B cell (primary cell): Measurements from ENCODE around the gene TMEM134. TPM values are rescaled to one million over a fixed set of nuclear protein-coding genes. Genes with fewer than 3 reads are reported as not detected.

Experiments used
- ATAC-seq: fragments of 200-7000 bp; cut with Tn5 transposase; one replicate; pipeline ENCODE4 v1.10.0; 2021; ENCODE audit warnings: low read depth, mild to moderate bottlenecking, moderate number of reproducible peaks, moderate library complexity
- CTCF ChIA-PET: fragments of 350-600 bp; sonication (Branson Sonifier 250); formaldehyde crosslinking; loops from one replicate; lab custom pipeline; 2021; ENCODE audit warnings: antibody characterized with exemption, inconsistent platforms; lab: Charles Lee
- POLR2A ChIA-PET: fragments of 350-600 bp; sonication (Branson Sonifier 250); formaldehyde crosslinking; loops from one replicate; lab custom pipeline; 2021; ENCODE audit warnings: antibody characterized with exemption; lab: Charles Lee
- DNase-seq: peaks from one replicate; pipeline ENCODE4 v3.0.0; 2013
- H2AFZ ChIP-seq: 2 replicates; pipeline ENCODE4 v1.6.1; 2012; ENCODE audit warnings: mild to moderate bottlenecking, low read depth, low read length; ENCODE audit not compliant: insufficient read depth, poor library complexity, severe bottlenecking
- H3K27ac ChIP-seq, 2 donors: 1 replicate in 1 of 2; 2 replicates in 1 of 2; pipeline ENCODE4 v1.5.1; 2012 to 2013; ENCODE audit warnings: low read length in 2 of 2, mild to moderate bottlenecking in 2 of 2, moderate library complexity in 1 of 2
- H3K27me3 ChIP-seq, 4 experiments: fragments of 200-600 bp in 1 of 4; sonication (generic) in 1 of 4; replicated peaks in 1 of 4; 1 replicate in 2 of 4; 2 replicates in 2 of 4; pipeline versions ENCODE4 v1.6.1 to v1.7.0; 2013 to 2016; ENCODE audit warnings: low read length in 3 of 4, mild to moderate bottlenecking in 2 of 4, mixed read lengths in 1 of 4, moderate library complexity in 1 of 4; ENCODE audit not compliant: insufficient read depth in 4 of 4, control insufficient read depth in 3 of 4; ENCODE audit errors: control extremely low read depth in 1 of 4
- H3K36me3 ChIP-seq, 2 experiments: replicated peaks in 1 of 2; 1 replicate in 1 of 2; 2 replicates in 1 of 2; pipeline versions ENCODE4 v1.6.1 to v1.7.1; 2013; ENCODE audit warnings: low read length in 1 of 2; ENCODE audit not compliant: insufficient read depth in 2 of 2, control insufficient read depth in 1 of 2; ENCODE audit errors: control extremely low read depth in 1 of 2, extremely low read depth in 1 of 2
- H3K4me1 ChIP-seq, 2 donors: fragments of 200-600 bp in 1 of 2; sonication (generic) in 1 of 2; 1 replicate in 1 of 2; 2 replicates in 1 of 2; pipeline versions ENCODE4 v1.5.1 to v1.6.1; 2013 to 2017; ENCODE audit warnings: low read length in 2 of 2; ENCODE audit not compliant: control insufficient read depth in 2 of 2, insufficient read depth in 2 of 2
- H3K4me2 ChIP-seq: replicated peaks from 2 replicates; pipeline ENCODE3; 2012; ENCODE audit warnings: mild to moderate bottlenecking, low read depth, low read length; ENCODE audit not compliant: poor library complexity, severe bottlenecking
- H3K4me3 ChIP-seq, 5 experiments: fragments of 200-600 bp in 1 of 5; sonication (generic) in 1 of 5; 1 replicate in 3 of 5; 2 replicates in 2 of 5; pipeline versions ENCODE4 v1.5.1 to v1.7.0; 2011 to 2016; ENCODE audit warnings: low read length in 4 of 5, mild to moderate bottlenecking in 4 of 5, low read depth in 2 of 5, control low read depth in 1 of 5, moderate library complexity in 1 of 5; ENCODE audit not compliant: insufficient read depth in 1 of 5; ENCODE audit errors: control extremely low read depth in 1 of 5, extremely low read depth in 1 of 5
- H3K79me2 ChIP-seq: fragments of 200-600 bp; sonication (generic); one replicate; pipeline ENCODE4 v1.6.0; 2016; ENCODE audit warnings: low read length; ENCODE audit not compliant: control insufficient read depth, insufficient read depth
- H3K9ac ChIP-seq: fragments of 200-600 bp; sonication (generic); 2 replicates; pipeline ENCODE4 v1.6.1; 2017; ENCODE audit warnings: mild to moderate bottlenecking, low read length, moderate library complexity
- H3K9me3 ChIP-seq, 3 donors: one replicate each; pipeline versions ENCODE4 v1.6.1 to v1.7.1; 2013; ENCODE audit warnings: low read length in 2 of 3; ENCODE audit not compliant: control insufficient read depth in 2 of 3, insufficient read depth in 1 of 3; ENCODE audit errors: control extremely low read depth in 1 of 3
- H4K20me1 ChIP-seq: 2 replicates; pipeline ENCODE4 v1.6.0; 2012; ENCODE audit warnings: mild to moderate bottlenecking, low read length; ENCODE audit not compliant: insufficient read depth, control insufficient read depth, poor library complexity, severe bottlenecking
- H3K27ac Mint-ChIP-seq: one replicate; pipeline ENCODE4 v1.8.0; 2021; ENCODE audit warnings: mixed read lengths
- H3K27me3 Mint-ChIP-seq: one replicate; pipeline ENCODE4 v1.8.0; 2021; ENCODE audit warnings: mixed read lengths
- H3K4me1 Mint-ChIP-seq: one replicate; pipeline ENCODE4 v1.8.0; 2021; ENCODE audit warnings: mixed read lengths
- H3K4me3 Mint-ChIP-seq: one replicate; pipeline ENCODE4 v1.8.0; 2021; ENCODE audit warnings: mixed read lengths
- H3K9me3 Mint-ChIP-seq: one replicate; pipeline ENCODE4 v1.8.0; 2022; ENCODE audit warnings: mixed read lengths; ENCODE audit not compliant: insufficient read depth
- CTCF ChIP-seq: fragments of 200-600 bp; IDR thresholded peaks from one replicate; pipeline ENCODE4 v1.8.0; 2022; ENCODE audit warnings: antibody characterized with exemption, mild to moderate bottlenecking
- EZH2 ChIP-seq: IDR thresholded peaks from 2 replicates; pipeline ENCODE4 v1.6.1; 2012; ENCODE audit warnings: borderline replicate concordance, low read depth, mild to moderate bottlenecking, moderate library complexity, low read length; ENCODE audit not compliant: insufficient read depth, poor library complexity, severe bottlenecking
- WGBS: methylation state at CpG from one replicate; pipeline ENCODE4 v1.1.5; 2013; ENCODE audit warnings: missing lambda C conversion rate; ENCODE audit not compliant: insufficient coverage; 5-methylcytosine and 5-hydroxymethylcytosine counted together
- intact Hi-C: fragments of 100-400 bp; cut with micrococcal nuclease; formaldehyde crosslinking; loops from one replicate; pipeline ENCODE4 v1.10.0; 2022
- polyA plus RNA-seq: library from polyadenylated mRNA; depleted of rRNA; stranded (reverse); fragments of >200 nt; gene quantifications from 2 replicates; pipeline ENCODE4 v1.2.3, GENCODE V29; 2012
- total RNA-seq, 2 donors: library from RNA; stranded (reverse); fragments of 120-200 nt in 1 of 2; gene quantifications; 1 replicate in 1 of 2; 2 replicates in 1 of 2; pipeline versions ENCODE4 v1.2.3 to v1.2.4, GENCODE V29; 2013 to 2022

The TMEM134 gene
- total and polyA plus RNA-seq, 2 donors (not counting 1 experiment from before 2014, with no cell fraction given) = 167 to 197 TPM

- no peaks in the 10 kb centered on the region for H3K27me3 Mint-ChIP-seq
- ATAC-seq (no peak), DNase-seq (peak; percentile 45)
- ChIA-PET CTCF (interaction anchor here (2.0 to 4.0 kb wide), 2 partner anchors 15 to 35 kb away, joined by 6 to 30 read pairs; partner anchors contain the start of gene TMEM134), POLR2A (interaction anchor here (0.6 to 9.5 kb wide), 10 partner anchors 13 to 79 kb away, joined by 3 to 215 read pairs (median 30); partner anchors contain the start of genes AIP, PITPNM1, PPP1CA and TBC1D10C)
- H3K9me3 Mint-ChIP-seq = no peaks in the 10 kb centered on the region
- H3K4me3 ChIP-seq = peak overlapping the region in 3 of 5 experiments; percentile 36 to 96 (median 79)
- H2AFZ ChIP-seq = no peak overlapping the region
- peak overlapping the region; percentile 65 for H3K4me3 Mint-ChIP-seq
- TF ChIP-seq EZH2 (no peak), CTCF (no peak)
- intact Hi-C loops = no loop called here
- peaks cover 0 to 55% of the 10 kb centered on the region in 2 experiments for H3K36me3 ChIP-seq
- H3K9me3 ChIP-seq = peaks cover 0 to 3% (median 0%) of the 10 kb centered on the region in 3 donors
- peak overlapping the region; percentile 82 for H3K9ac ChIP-seq
- H3K27me3 ChIP-seq = no peaks in the 10 kb centered on the region
- 64% methylated on average over 16 of the region's 23 CpGs for WGBS
- peaks cover 88% of the 10 kb centered on the region for H3K79me2 ChIP-seq
- peaks cover 93% of the 10 kb centered on the region for H4K20me1 ChIP-seq
- peak overlapping the region; percentile 12 to 88 for H3K27ac ChIP-seq
- H3K27ac Mint-ChIP-seq = peak overlapping the region; percentile 83
- H3K4me2 ChIP-seq = peak overlapping the region; percentile 99
- peaks cover 77% of the 10 kb centered on the region for H3K4me1 Mint-ChIP-seq
- H3K4me1 ChIP-seq = peaks cover 46 to 79% of the 10 kb centered on the region in 2 donors
Measured at GRCh38 chr11:67434395-67434881, 34.6 kb downstream of the TMEM134 start.
